Esophagus squamous epithelium (tissue), 5 donors: ENCODE measurements around the gene OR5F1. TPM values are rescaled to one million over a fixed set of nuclear protein-coding genes. Genes with fewer than 3 reads are reported as not detected.

ENCODE experiments used
- DNase-seq: peaks from one replicate; lab custom pipeline; 2025; lab: John Stamatoyannopoulos, UW
- H3K27ac ChIP-seq, 4 donors: fragments of 200-600 bp; sonication (generic); one replicate each; pipeline ENCODE4 v1.5.1; 2016 to 2019; ENCODE audit warnings: mild to moderate bottlenecking in 1 of 4
- H3K27me3 ChIP-seq, 4 donors: fragments of 200-600 bp; sonication (generic); 1 replicate in 3 of 4; 2 replicates in 1 of 4; pipeline versions ENCODE4 v1.5.1 to v1.6.0; 2017 to 2021; ENCODE audit warnings: antibody characterized with exemption in 1 of 4
- H3K36me3 ChIP-seq, 3 donors: fragments of 200-600 bp; sonication (generic); one replicate each; pipeline ENCODE4 v1.5.1; 2016 to 2019
- H3K4me1 ChIP-seq, 3 donors: fragments of 200-600 bp; sonication (generic); one replicate each; pipeline ENCODE4 v1.5.1; 2017 to 2019
- H3K4me3 ChIP-seq, 4 donors: fragments of 200-600 bp; sonication (generic); 1 replicate in 3 of 4; 2 replicates in 1 of 4; pipeline ENCODE4 v1.5.1; 2016 to 2019; ENCODE audit warnings: mild to moderate bottlenecking in 2 of 4, moderate library complexity in 1 of 4
- H3K9me3 ChIP-seq, 3 donors: fragments of 200-600 bp; sonication (generic); one replicate each; pipeline ENCODE4 v1.5.1; 2016 to 2019
- POLR2A ChIP-seq, 4 donors: fragments of 450-650 bp; IDR thresholded peaks; one replicate each; pipeline ENCODE4 v1.6.1; 2017; ENCODE audit warnings: antibody characterized with exemption in 4 of 4, mild to moderate bottlenecking in 4 of 4, moderate library complexity in 3 of 4
- WGBS, 2 donors: methylation state at CpG; one replicate each; pipeline ENCODE4 v1.1.5; 2018; 5-methylcytosine and 5-hydroxymethylcytosine counted together
- intact Hi-C: fragments of 100-400 bp; cut with DNase I; formaldehyde crosslinking; loops from one replicate; pipeline ENCODE4 v1.15.0; 2022
- total RNA-seq, 4 donors: library from RNA; depleted of rRNA; stranded (reverse); fragments of >200 nt; gene quantifications; one replicate each; pipeline ENCODE4 v1.1.0, GENCODE V29; 2016
- TF ChIP-seq, protein P1 (sequence below), 6 experiments: fragments of 450-650 bp in 4 of 6; fragments of 200-600 bp in 2 of 6; sonication (generic) in 2 of 6; IDR thresholded peaks; one replicate each; pipeline ENCODE4 v1.5.1; 2016 to 2019; ENCODE audit warnings: antibody characterized with exemption in 6 of 6, mild to moderate bottlenecking in 4 of 6, moderate library complexity in 4 of 6
- donor health status: DM: yes; HTN: yes; CAD: no.

The OR5F1 gene
- not detected for total RNA-seq

DNA sequence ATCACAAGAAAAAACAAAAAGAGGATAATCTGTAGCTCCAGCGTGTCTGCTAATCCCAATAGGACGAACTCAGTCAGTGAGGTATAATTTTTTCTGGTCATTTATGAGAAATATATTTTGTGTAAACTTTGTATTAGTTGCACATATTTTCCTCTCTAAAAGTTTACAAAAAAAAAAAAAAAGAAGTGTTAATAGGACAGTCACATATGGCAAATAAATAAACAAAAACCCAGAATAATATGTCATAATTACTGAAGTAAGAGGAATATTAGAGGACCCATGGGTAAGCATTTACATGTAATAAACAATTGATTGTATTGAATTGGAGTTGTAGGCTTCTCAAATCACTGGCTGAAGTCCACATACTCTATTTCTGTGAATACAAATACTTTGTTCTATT lies at the start of gene OR5F1:
TSS of gene OR5F1 (minus strand) at position 101 of the 400 bp plus-strand sequence. CDS start at position 101, 0 bp downstream.
- TF ChIP-seq, protein P1, sequence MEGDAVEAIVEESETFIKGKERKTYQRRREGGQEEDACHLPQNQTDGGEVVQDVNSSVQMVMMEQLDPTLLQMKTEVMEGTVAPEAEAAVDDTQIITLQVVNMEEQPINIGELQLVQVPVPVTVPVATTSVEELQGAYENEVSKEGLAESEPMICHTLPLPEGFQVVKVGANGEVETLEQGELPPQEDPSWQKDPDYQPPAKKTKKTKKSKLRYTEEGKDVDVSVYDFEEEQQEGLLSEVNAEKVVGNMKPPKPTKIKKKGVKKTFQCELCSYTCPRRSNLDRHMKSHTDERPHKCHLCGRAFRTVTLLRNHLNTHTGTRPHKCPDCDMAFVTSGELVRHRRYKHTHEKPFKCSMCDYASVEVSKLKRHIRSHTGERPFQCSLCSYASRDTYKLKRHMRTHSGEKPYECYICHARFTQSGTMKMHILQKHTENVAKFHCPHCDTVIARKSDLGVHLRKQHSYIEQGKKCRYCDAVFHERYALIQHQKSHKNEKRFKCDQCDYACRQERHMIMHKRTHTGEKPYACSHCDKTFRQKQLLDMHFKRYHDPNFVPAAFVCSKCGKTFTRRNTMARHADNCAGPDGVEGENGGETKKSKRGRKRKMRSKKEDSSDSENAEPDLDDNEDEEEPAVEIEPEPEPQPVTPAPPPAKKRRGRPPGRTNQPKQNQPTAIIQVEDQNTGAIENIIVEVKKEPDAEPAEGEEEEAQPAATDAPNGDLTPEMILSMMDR (IDR thresholded peaks at IDR 0.05): no peak
- no peak for TF ChIP-seq POLR2A (IDR thresholded peaks at IDR 0.05)
- no peak within 1 kb of the TSS for H3K4me3 ChIP-seq
- WGBS, 2 donors: 31 to 55% methylated on average over 2 of the region's 2 CpGs
- H3K27ac ChIP-seq: no peak within 1 kb of the TSS
- H3K4me1 ChIP-seq: no peaks in the 10 kb centered on the region
- no peaks in the 10 kb centered on the region for H3K36me3 ChIP-seq
- H3K27me3 ChIP-seq: no peaks in the 10 kb centered on the region
- no peaks in the 10 kb centered on the region for H3K9me3 ChIP-seq
- intact Hi-C loops: no loop called here
- DNase-seq: no peak

DNA sequence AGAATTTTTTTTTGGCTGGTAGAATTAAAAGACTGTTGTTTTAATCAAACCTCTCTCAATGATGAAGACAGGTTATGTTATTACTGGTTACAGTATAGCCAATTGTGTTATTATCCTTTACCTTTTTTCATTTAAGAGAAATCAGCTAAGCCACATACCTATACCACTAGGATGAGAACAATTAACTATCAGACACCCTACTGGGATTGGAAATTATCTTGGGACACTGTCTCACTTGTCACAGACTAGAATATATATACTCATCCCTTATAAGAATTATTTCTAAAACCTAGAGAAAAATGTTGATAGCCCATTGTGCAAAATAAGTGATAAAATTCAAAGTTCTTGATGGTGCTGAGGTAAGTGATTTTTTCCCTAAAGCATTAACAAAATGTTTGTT lies 32.9 kb upstream of the OR5F1 start, which contains the start of gene OR5AS1:
TSS of gene OR5AS1 (plus strand) at position 301 of the 400 bp plus-strand sequence. CDS start 2,765 bp downstream, outside the sequence.
- no peaks in the 10 kb centered on the region for H3K9me3 ChIP-seq
- intact Hi-C loops: no loop called here
- DNase-seq: no peak

DNA sequence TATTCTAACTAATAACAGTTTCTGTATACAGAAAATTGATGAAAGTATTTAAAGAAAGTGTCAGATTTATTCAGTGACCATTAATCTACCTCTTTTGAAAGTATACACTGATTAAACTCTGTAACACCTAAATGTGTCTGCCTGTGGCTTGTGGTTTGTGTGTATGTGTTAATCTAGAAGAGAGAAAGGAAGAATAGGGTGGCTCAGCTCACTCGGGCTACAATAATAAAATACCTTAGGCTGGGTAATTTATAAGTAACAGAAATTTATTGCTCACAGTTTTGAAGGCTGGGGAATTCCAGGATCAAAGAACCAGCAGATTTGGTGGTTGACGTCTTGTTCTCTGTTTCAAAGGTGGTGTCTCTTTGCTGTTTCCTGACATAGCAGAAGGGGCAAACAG lies 19.4 kb upstream of the OR5F1 start:
- no peaks in the 10 kb centered on the region for H3K27me3 ChIP-seq
- no peak for TF ChIP-seq POLR2A (IDR thresholded peaks at IDR 0.05)
- TF ChIP-seq, protein P1 (IDR thresholded peaks at IDR 0.05): no peak
- intact Hi-C loops: no loop called here
- peaks cover 0 to 17% (median 0%) of the 10 kb centered on the region in 3 donors for H3K9me3 ChIP-seq
- DNase-seq: no peak
- no peak overlapping the region for H3K27ac ChIP-seq
- H3K4me1 ChIP-seq: no peaks in the 10 kb centered on the region
- H3K36me3 ChIP-seq: no peaks in the 10 kb centered on the region
- 33 to 40% methylated on average over 2 of the region's 2 CpGs for WGBS, 2 donors
- no peak overlapping the region for H3K4me3 ChIP-seq

More for the DNA sequence above, 32.9 kb upstream of the OR5F1 start, which contains the start of gene OR5AS1:
- Histone ChIP-seq H3K27ac (no peak within 1 kb of the TSS), H3K36me3 (no peaks in the 10 kb centered on the region), H3K4me3 (no peak within 1 kb of the TSS), H3K4me1 (no peaks in the 10 kb centered on the region), H3K27me3 (no peaks in the 10 kb centered on the region)
- TF ChIP-seq, protein P1 (IDR thresholded peaks at IDR 0.05): no peak
- TF ChIP-seq POLR2A (IDR thresholded peaks at IDR 0.05): no peak

DNA sequence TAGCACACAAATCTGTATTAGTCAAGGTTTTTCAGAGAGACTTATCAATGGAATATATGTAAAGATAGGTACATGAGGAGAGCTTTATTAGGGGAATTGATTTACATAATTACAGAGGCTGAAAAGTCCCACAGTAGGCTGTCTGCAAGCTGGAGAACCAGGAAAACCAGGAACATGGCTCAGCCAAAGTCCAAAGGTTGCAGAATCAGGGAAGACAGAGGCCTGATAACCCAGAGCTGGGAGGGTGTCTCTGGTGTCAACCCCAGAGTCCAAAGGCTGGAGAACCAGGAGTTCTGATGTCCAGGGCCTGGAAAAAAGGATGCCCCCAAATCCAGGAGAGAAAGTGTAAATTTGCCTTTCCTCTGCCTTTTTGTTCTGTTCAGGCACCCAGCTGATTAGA lies 16.3 kb upstream of the OR5F1 start:
- intact Hi-C loops: no loop called here

DNA sequence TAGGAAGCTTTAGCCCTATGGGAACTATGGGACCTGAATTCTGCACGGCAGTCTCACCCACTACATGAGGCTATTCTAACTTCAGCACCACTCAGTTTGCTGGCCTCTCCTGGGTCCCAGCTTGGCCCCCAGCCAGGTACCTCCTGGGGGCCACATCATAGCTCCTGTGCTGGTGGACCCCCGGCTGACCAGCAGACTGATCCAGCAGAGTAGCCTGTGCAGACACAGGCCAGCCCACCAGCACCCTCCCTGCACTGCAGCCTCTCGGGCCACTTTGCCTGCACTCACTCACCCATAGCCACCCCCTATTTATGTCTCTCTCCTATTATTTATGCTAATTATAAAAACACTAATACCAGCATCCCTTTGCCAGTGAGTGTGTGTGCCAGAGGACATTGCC lies 23.5 kb downstream of the OR5F1 start:
- no peak overlapping the region for H3K4me3 ChIP-seq
- no peak for TF ChIP-seq POLR2A (IDR thresholded peaks at IDR 0.05)
- TF ChIP-seq, protein P1 (IDR thresholded peaks at IDR 0.05): no peak
- H3K27ac ChIP-seq: no peak overlapping the region
- H3K9me3 ChIP-seq: peaks cover 0 to 8% (median 0%) of the 10 kb centered on the region in 3 donors
- 83 to 94% methylated on average over 2 of the region's 3 CpGs for WGBS, 2 donors
- intact Hi-C loops: no loop called here
- DNase-seq: no peak
- no peaks in the 10 kb centered on the region for H3K36me3 ChIP-seq
- no peaks in the 10 kb centered on the region for H3K4me1 ChIP-seq
- no peaks in the 10 kb centered on the region for H3K27me3 ChIP-seq

More for the DNA sequence above, 16.3 kb upstream of the OR5F1 start:
- DNase-seq: no peak
- TF ChIP-seq, protein P1 (IDR thresholded peaks at IDR 0.05): no peak
- TF ChIP-seq POLR2A (IDR thresholded peaks at IDR 0.05): no peak
- no peak overlapping the region for H3K4me3 ChIP-seq
- H3K4me1 ChIP-seq: no peaks in the 10 kb centered on the region
- H3K27ac ChIP-seq: no peak overlapping the region
- no peaks in the 10 kb centered on the region for H3K27me3 ChIP-seq
- no peaks in the 10 kb centered on the region for H3K36me3 ChIP-seq
- peaks cover 0 to 11% (median 0%) of the 10 kb centered on the region in 3 donors for H3K9me3 ChIP-seq
